ENCODE results near the gene GALNT18. TPM values are rescaled to one million over a fixed set of nuclear protein-coding genes. Genes with fewer than 3 reads are reported as not detected.

Gene GALNT18
- total RNA-seq, 1 donor from 2014 or later = 1.2 TPM

GRCh38 chr11:11246166-11246565, 375.6 kb downstream of the GALNT18 start:
- intact Hi-C loops (cut with micrococcal nuclease) = loop anchor here (10.0 kb wide), 1 partner anchor 91 kb away; no protein-coding TSS in a partner anchor

- intact Hi-C loops (cut with micrococcal nuclease) = loop anchor here (10.0 kb wide), 1 partner anchor 91 kb away; no protein-coding TSS in a partner anchor
Observed at GRCh38 chr11:11245453-11245852, 376.4 kb downstream of the GALNT18 start.

DNA sequence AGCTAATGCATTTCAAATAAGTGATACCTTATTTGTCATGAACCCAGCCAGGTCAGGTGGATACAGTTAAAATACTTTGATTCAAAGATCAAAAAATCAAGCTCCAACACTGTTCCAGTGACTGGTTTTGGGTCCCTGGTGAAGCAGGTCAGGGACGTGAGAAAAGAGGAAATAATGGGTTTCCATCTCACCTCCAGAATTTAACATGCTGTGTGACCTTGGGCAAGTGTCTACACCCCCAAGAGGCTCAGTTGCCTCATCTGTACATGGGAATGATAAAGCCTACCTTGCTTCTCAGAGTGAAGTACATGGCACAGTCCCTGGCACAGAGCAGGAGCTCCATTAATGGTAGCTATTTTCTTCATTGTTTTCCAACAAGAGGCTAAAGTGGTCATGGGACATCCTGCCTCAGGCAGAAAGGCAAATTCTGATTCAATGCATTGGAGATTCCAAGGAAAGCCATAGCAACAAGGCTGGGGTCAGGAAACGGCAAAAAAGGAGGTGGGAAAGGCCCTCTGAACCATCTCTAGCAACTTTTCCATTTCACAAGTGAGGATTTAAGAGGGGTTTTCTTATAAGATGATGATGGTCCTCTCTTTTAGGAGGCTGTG, 377.2 kb downstream of the GALNT18 start:
- intact Hi-C loops (cut with micrococcal nuclease) = loop anchor here (10.0 kb wide), 1 partner anchor 90 kb away; no protein-coding TSS in a partner anchor

- intact Hi-C loops (cut with micrococcal nuclease) = loop anchor here (10.0 kb wide), 1 partner anchor 89 kb away; no protein-coding TSS in a partner anchor
Observed at GRCh38 chr11:11243590-11244469, 378.0 kb downstream of the GALNT18 start.

- intact Hi-C loops (cut with micrococcal nuclease) = loop anchor here (10.0 kb wide), 1 partner anchor 88 kb away; no protein-coding TSS in a partner anchor
Observed at GRCh38 chr11:11243209-11243589, 378.6 kb downstream of the GALNT18 start.

DNA sequence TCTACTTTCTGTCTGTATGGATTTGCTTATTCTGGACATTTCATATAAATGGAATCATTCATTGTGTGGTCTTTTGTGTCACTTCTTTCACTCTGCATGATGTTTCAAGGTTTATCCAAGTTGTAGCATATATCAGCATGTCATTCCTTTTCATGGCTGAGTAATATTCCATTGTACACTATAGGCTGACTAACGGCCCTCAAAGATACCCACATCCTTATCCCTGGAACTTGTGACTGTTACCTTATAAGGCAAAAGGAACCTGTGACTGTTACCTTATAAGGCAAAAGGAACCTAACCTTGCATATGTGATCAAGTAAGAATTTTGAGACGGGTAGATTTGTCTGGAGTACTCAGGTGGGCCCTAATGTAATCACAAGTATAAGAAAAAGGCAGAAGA, 380.5 kb downstream of the GALNT18 start:
- intact Hi-C loops (cut with micrococcal nuclease) = loop anchor here (10.0 kb wide), 1 partner anchor 86 kb away; no protein-coding TSS in a partner anchor

- intact Hi-C loops (cut with micrococcal nuclease) = loop anchor here (10.0 kb wide), 1 partner anchor 85 kb away; no protein-coding TSS in a partner anchor
Observed at GRCh38 chr11:11239959-11240358, 381.8 kb downstream of the GALNT18 start.

DNA sequence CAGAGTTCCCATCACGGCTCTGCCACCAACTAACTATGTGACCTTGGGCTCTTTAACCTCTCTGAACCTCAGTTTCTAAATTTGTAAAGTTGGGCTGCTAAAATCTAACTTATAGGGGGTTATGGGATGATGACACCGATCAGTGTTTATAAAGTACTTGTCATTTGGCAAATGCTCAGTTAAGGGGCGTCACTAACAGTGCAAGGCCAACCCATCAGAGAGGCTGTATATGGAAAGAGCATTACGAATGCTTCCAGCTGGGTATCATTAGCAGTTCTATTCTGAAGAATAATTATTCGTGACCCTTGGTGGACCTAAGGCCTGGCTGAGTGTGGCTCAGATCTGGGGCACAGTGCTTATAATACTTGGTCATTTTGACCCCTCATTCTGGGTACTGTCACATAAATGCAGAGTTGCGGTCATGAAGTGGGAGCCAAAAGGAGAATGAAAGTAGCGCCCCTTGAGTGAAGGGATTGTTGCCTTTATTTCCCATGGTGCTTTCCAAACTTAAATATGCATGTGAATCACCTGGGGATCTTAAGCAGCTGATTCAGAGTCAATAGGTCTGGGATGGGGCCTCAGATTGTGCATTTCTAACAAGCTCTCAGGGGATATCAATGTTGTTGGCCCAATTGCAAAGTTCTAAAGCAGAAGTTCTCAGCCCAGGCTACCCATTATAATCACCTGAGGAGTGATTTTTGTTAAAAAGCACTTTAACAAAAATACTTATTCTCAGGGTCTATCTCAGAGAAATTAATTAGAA, 384.6 kb downstream of the GALNT18 start:
- intact Hi-C loops (cut with micrococcal nuclease) = no loop called here

GRCh38 chr11:11236498-11237059, 385.2 kb downstream of the GALNT18 start:
- intact Hi-C loops (cut with micrococcal nuclease) = no loop called here

DNA sequence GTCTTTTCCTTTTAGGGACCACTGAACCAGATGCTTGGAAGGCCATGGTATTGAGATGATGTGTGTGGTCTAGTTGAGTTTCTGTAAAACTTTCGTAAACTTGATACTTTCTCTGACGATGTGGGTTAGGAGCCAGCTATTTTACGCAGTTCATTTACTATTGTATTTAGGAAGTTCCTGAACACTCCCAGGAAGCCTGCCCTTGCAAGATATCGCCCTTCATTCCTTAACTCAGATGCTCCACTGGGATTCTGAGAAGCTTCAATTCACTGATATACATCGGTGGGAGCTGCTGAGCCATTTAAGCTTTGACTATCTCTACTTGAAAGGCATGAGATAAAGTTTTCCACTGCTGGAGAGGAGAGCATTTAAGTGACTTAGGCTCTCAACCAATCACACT, 390.0 kb downstream of the GALNT18 start:
- intact Hi-C loops (cut with micrococcal nuclease) = loop anchor here (2.0 kb wide), 1 partner anchor 555 kb away; no protein-coding TSS in a partner anchor

- intact Hi-C loops (cut with micrococcal nuclease) = loop anchor here (2.0 kb wide), 1 partner anchor 556 kb away; no protein-coding TSS in a partner anchor
Observed at GRCh38 chr11:11230802-11231562, 390.8 kb downstream of the GALNT18 start.

DNA sequence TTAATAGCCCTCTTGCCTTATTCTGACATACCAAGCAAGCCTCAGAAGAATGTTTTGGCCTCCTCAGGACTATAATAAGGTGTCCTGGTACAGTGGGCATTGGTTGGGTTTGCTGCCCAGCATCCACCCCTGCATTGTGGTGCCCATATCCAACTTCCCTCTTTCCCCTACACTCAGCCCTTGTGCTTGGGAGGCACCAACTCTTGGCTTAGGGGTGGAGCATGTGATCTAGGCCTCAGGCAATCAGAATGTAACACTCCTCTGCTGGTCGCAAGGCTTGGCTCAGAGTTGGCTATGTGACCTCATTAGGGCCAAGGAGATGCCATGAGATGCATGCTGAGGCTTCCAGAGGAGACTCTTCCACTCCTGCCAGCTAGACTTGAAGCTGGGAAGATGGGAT, 391.7 kb downstream of the GALNT18 start:
- intact Hi-C loops (cut with micrococcal nuclease) = loop anchor here (2.0 kb wide), 1 partner anchor 557 kb away; no protein-coding TSS in a partner anchor

- intact Hi-C loops (cut with micrococcal nuclease) = loop anchor here (2.0 kb wide), 1 partner anchor 557 kb away; no protein-coding TSS in a partner anchor
Observed at GRCh38 chr11:11229647-11230046, 392.2 kb downstream of the GALNT18 start.

- intact Hi-C loops (cut with micrococcal nuclease) = no loop called here
Observed at GRCh38 chr11:11227296-11228085, 394.3 kb downstream of the GALNT18 start.

Other genes starting within 250 kb of the GALNT18 start
- gene USP47, start 220.0 kb upstream of the GALNT18 start, total RNA-seq = 38.7 and 41.0 TPM in 2 replicates